ENCODE measurements around the gene PATJ.
"Not testable (repeated sequence)": the region's sequence is repeated elsewhere in the genome, so short reads cannot be mapped to it uniquely, and the experiment has no call there.

Gene PATJ

GRCh38 chr1:61887931-61888564 is 145.8 kb downstream of the PATJ start:
- DNase-seq = no peak
- H4K20me1 ChIP-seq (ENCODE audit: insufficient read depth, low read length) = no peaks in the 10 kb centered on the region
- no peak overlapping the region for H3K4me3 ChIP-seq (ENCODE audit: low read depth in 1 of 2, low read length in 2 of 2)
- H3K9me3 ChIP-seq (ENCODE audit: insufficient read depth, low read length, severe bottlenecking) = no peaks in the 10 kb centered on the region
- TF ChIP-seq EZH2 (IDR thresholded peaks at IDR 0.05; ENCODE audit: borderline replicate concordance, low read depth, low read length, severe bottlenecking) = no peak
- TF ChIP-seq, protein P1, sequence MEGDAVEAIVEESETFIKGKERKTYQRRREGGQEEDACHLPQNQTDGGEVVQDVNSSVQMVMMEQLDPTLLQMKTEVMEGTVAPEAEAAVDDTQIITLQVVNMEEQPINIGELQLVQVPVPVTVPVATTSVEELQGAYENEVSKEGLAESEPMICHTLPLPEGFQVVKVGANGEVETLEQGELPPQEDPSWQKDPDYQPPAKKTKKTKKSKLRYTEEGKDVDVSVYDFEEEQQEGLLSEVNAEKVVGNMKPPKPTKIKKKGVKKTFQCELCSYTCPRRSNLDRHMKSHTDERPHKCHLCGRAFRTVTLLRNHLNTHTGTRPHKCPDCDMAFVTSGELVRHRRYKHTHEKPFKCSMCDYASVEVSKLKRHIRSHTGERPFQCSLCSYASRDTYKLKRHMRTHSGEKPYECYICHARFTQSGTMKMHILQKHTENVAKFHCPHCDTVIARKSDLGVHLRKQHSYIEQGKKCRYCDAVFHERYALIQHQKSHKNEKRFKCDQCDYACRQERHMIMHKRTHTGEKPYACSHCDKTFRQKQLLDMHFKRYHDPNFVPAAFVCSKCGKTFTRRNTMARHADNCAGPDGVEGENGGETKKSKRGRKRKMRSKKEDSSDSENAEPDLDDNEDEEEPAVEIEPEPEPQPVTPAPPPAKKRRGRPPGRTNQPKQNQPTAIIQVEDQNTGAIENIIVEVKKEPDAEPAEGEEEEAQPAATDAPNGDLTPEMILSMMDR (IDR thresholded peaks at IDR 0.05; ENCODE audit: borderline replicate concordance, extremely low read depth, low read length, poor library complexity, severe bottlenecking) = no peak
- no peaks in the 10 kb centered on the region for H3K79me2 ChIP-seq (ENCODE audit: insufficient read depth, low read length)
- ATAC-seq (ENCODE audit: insufficient read depth, low read depth) = no peak
- H3K27ac ChIP-seq (ENCODE audit: low read length) = no peak overlapping the region
- H3K36me3 ChIP-seq (ENCODE audit: insufficient read depth, low read length) = no peaks in the 10 kb centered on the region
- no peak overlapping the region for H3K4me2 ChIP-seq (ENCODE audit: insufficient read depth, low read length)
- no peaks in the 10 kb centered on the region for H3K27me3 ChIP-seq (ENCODE audit: insufficient read depth, low read length, poor library complexity)
- H2AFZ ChIP-seq (ENCODE audit: low read depth, low read length) = no peak overlapping the region
- H3K9ac ChIP-seq (ENCODE audit: low read depth, low read length) = no peak overlapping the region
- no peaks in the 10 kb centered on the region for H3K4me1 ChIP-seq (ENCODE audit: insufficient read depth, low read length)

DNA sequence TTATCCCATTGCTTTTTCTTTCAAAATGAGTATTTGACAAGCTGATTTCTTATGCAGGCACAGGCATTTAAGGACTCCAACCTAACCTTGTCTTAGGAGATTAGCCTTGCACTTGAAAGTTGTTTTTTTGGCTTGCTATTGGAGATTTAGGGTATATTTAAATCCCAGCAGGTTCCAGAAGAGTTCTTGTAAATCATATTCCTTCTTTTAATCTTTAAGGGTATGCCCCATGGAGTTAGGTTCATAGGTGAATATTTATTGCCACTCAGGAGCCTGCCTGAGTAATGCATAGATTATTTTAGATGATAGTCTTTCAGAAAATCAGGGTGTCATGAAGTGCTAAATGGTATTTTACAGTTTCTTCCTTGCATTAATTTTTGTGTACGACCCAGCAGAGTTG is 146.5 kb downstream of the PATJ start:
- no peak overlapping the region for H3K27ac ChIP-seq (ENCODE audit: low read length)
- H4K20me1 ChIP-seq (ENCODE audit: insufficient read depth, low read length) = no peaks in the 10 kb centered on the region
- no peak overlapping the region for H3K9ac ChIP-seq (ENCODE audit: low read depth, low read length)
- H2AFZ ChIP-seq (ENCODE audit: low read depth, low read length) = no peak overlapping the region
- no peaks in the 10 kb centered on the region for H3K27me3 ChIP-seq (ENCODE audit: insufficient read depth, low read length, poor library complexity)
- no peak overlapping the region for H3K4me3 ChIP-seq (ENCODE audit: low read depth in 1 of 2, low read length in 2 of 2)
- no peaks in the 10 kb centered on the region for H3K79me2 ChIP-seq (ENCODE audit: insufficient read depth, low read length)
- H3K9me3 ChIP-seq (ENCODE audit: insufficient read depth, low read length, severe bottlenecking) = no peaks in the 10 kb centered on the region
- no peaks in the 10 kb centered on the region for H3K36me3 ChIP-seq (ENCODE audit: insufficient read depth, low read length)
- TF ChIP-seq, protein P1 (IDR thresholded peaks at IDR 0.05; ENCODE audit: borderline replicate concordance, extremely low read depth, low read length, poor library complexity, severe bottlenecking) = no peak
- TF ChIP-seq EZH2 (IDR thresholded peaks at IDR 0.05; ENCODE audit: borderline replicate concordance, low read depth, low read length, severe bottlenecking) = no peak
- ATAC-seq (ENCODE audit: insufficient read depth, low read depth) (no peak), DNase-seq (no peak)
- H3K4me1 ChIP-seq (ENCODE audit: insufficient read depth, low read length) = no peaks in the 10 kb centered on the region
- no peak overlapping the region for H3K4me2 ChIP-seq (ENCODE audit: insufficient read depth, low read length)

DNA sequence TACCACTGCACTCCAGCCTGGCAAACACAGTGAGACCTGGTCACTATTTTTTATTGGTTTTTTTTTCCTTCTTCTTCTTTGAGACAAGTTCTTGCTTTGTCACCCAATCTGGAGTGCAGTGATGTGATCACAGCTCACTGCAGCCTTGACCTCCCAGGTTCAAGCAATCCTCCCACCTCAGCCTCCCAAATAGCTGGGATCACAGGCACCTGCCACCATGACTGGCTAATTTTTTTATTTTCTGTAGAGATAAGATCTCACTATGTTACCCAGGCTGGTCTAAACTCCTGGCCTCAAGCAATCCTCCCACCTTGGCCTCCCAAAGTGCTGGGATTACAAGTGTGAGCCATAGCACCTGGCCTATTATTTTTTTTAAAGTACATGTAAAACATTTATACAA is 148.2 kb downstream of the PATJ start:
- not testable (repeated sequence) for H3K9ac ChIP-seq (ENCODE audit: low read depth, low read length); H3K36me3 ChIP-seq (ENCODE audit: insufficient read depth, low read length); H4K20me1 ChIP-seq (ENCODE audit: insufficient read depth, low read length); DNase-seq; H3K4me2 ChIP-seq (ENCODE audit: insufficient read depth, low read length); H3K4me3 ChIP-seq (ENCODE audit: low read depth in 1 of 2, low read length in 2 of 2); H3K79me2 ChIP-seq (ENCODE audit: insufficient read depth, low read length); H3K4me1 ChIP-seq (ENCODE audit: insufficient read depth, low read length); ATAC-seq (ENCODE audit: insufficient read depth, low read depth); H3K27ac ChIP-seq (ENCODE audit: low read length); H3K27me3 ChIP-seq (ENCODE audit: insufficient read depth, low read length, poor library complexity); H3K9me3 ChIP-seq (ENCODE audit: insufficient read depth, low read length, severe bottlenecking); H2AFZ ChIP-seq (ENCODE audit: low read depth, low read length)

DNA sequence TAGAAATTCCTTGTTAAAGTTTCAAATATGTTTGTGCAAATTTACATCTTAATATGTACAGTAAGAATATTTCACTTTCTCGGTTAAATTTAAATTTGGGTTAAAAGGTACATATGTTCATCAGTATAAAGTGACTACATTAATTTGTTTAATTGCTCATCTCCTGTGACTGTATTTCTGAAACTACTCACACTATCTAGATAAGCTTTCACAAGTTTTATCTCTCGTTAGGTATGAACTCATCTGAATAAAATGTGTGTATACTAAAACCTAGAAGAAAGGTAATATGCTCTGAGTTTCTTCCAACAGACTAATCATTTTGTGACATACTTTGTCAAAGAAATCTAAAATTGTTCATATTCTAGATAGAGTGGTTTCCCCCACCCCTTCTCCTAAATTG is 150.7 kb downstream of the PATJ start:
- Histone ChIP-seq H3K27ac (ENCODE audit: low read length) (no peak overlapping the region), H3K79me2 (ENCODE audit: insufficient read depth, low read length) (no peaks in the 10 kb centered on the region), H3K4me2 (ENCODE audit: insufficient read depth, low read length) (no peak overlapping the region), H3K4me3 (ENCODE audit: low read depth in 1 of 2, low read length in 2 of 2) (no peak overlapping the region), H3K4me1 (ENCODE audit: insufficient read depth, low read length) (no peaks in the 10 kb centered on the region), H3K9ac (ENCODE audit: low read depth, low read length) (no peak overlapping the region), H3K9me3 (ENCODE audit: insufficient read depth, low read length, severe bottlenecking) (no peaks in the 10 kb centered on the region), H3K27me3 (ENCODE audit: insufficient read depth, low read length, poor library complexity) (no peaks in the 10 kb centered on the region), H3K36me3 (ENCODE audit: insufficient read depth, low read length) (no peaks in the 10 kb centered on the region), H2AFZ (ENCODE audit: low read depth, low read length) (no peak overlapping the region), H4K20me1 (ENCODE audit: insufficient read depth, low read length) (no peaks in the 10 kb centered on the region)
- DNase-seq (no peak), ATAC-seq (ENCODE audit: insufficient read depth, low read depth) (no peak)
- no peak for TF ChIP-seq EZH2 (IDR thresholded peaks at IDR 0.05; ENCODE audit: borderline replicate concordance, low read depth, low read length, severe bottlenecking)
- TF ChIP-seq, protein P1 (IDR thresholded peaks at IDR 0.05; ENCODE audit: borderline replicate concordance, extremely low read depth, low read length, poor library complexity, severe bottlenecking) = no peak

- H3K27ac ChIP-seq (ENCODE audit: low read length); H3K4me1 ChIP-seq (ENCODE audit: insufficient read depth, low read length); H3K4me2 ChIP-seq (ENCODE audit: insufficient read depth, low read length); H4K20me1 ChIP-seq (ENCODE audit: insufficient read depth, low read length); H2AFZ ChIP-seq (ENCODE audit: low read depth, low read length); ATAC-seq (ENCODE audit: insufficient read depth, low read depth); H3K4me3 ChIP-seq (ENCODE audit: low read depth in 1 of 2, low read length in 2 of 2); H3K9ac ChIP-seq (ENCODE audit: low read depth, low read length); H3K27me3 ChIP-seq (ENCODE audit: insufficient read depth, low read length, poor library complexity); H3K79me2 ChIP-seq (ENCODE audit: insufficient read depth, low read length); DNase-seq; H3K36me3 ChIP-seq (ENCODE audit: insufficient read depth, low read length); H3K9me3 ChIP-seq (ENCODE audit: insufficient read depth, low read length, severe bottlenecking): not testable (repeated sequence)
These were observed 152.0 kb downstream of the PATJ start for GRCh38 chr1:61894296-61894695.

Data from DND-41 (cell line).